Naive B cell (primary cell): ENCODE measurements around the gene EFCAB6. TPM values are rescaled to one million over a fixed set of nuclear protein-coding genes. Genes with fewer than 3 reads are reported as not detected.

ENCODE experiments used
- ATAC-seq, 2 donors: fragments of 150-1000 bp; cut with Tn5 transposase; 2 replicates each; pipeline ENCODE4 v1.10.0; 2021; ENCODE audit warnings: low read depth in 2 of 2, mild to moderate bottlenecking in 2 of 2, moderate library complexity in 2 of 2
- DNase-seq: peaks from one replicate; pipeline ENCODE4 v3.0.0; 2022
- H3K27ac Mint-ChIP-seq, 6 donors: one replicate each; pipeline ENCODE4 v1.8.0; 2020 to 2022; ENCODE audit warnings: mild to moderate bottlenecking in 6 of 6, mixed read lengths in 6 of 6, moderate library complexity in 5 of 6, inconsistent platforms in 2 of 6
- H3K27me3 Mint-ChIP-seq, 3 donors: one replicate each; pipeline ENCODE4 v1.8.0; 2021 to 2022; ENCODE audit warnings: mixed read lengths in 3 of 3, mild to moderate bottlenecking in 1 of 3
- H3K36me3 Mint-ChIP-seq, 2 donors: one replicate each; pipeline ENCODE4 v1.8.0; 2020 to 2022; ENCODE audit warnings: mixed read lengths in 2 of 2, inconsistent platforms in 1 of 2, mild to moderate bottlenecking in 1 of 2
- H3K4me1 Mint-ChIP-seq, 3 donors: one replicate each; pipeline ENCODE4 v1.8.0; 2020 to 2022; ENCODE audit warnings: mixed read lengths in 3 of 3, inconsistent platforms in 1 of 3, mild to moderate bottlenecking in 1 of 3, moderate library complexity in 1 of 3
- H3K4me3 Mint-ChIP-seq, 8 donors: one replicate each; pipeline ENCODE4 v1.8.0; 2020 to 2022; ENCODE audit warnings: mild to moderate bottlenecking in 8 of 8, mixed read lengths in 8 of 8, moderate library complexity in 8 of 8, inconsistent platforms in 2 of 8
- H3K9me3 Mint-ChIP-seq, 7 donors: one replicate each; pipeline ENCODE4 v1.8.0; 2020 to 2022; ENCODE audit warnings: mixed read lengths in 7 of 7, mild to moderate bottlenecking in 5 of 7, inconsistent platforms in 2 of 7, moderate library complexity in 1 of 7
- polyA plus RNA-seq, 6 donors: library from polyadenylated mRNA; unstranded; fragments of 300-500 nt; fragmentation: Illumina TruSeq; gene quantifications; one replicate each; pipeline ENCODE4 v1.2.3, GENCODE V29; 2021; ENCODE audit warnings: low read depth in 6 of 6

The EFCAB6 gene
- polyA plus RNA-seq, 6 donors from 2014 or later: not detected

DNA sequence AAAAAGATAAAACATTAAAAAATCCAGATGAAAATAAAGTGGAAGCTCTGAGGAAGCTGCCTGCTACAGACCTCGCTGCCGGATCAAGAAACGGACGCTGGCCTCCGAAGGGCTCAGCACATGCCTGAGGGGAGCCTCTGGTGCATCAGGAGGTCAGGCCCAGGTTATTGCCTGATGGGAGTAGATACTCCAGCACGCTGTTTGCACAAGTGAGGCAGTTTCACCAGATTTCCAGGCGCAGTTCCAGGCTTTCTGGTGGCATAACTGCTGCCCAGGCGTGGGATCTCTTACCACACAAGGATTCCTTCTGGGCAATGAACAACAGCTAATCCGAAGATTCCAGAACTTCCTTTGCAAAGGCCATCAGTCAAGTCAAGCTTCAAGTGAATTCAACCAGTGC is 246.1 kb downstream of the EFCAB6 start:
- Mint-ChIP-seq H3K27ac (no peak overlapping the region), H3K36me3 (no peaks in the 10 kb centered on the region), H3K27me3 (peaks cover under 1 to 24% (median 18%) of the 10 kb centered on the region in 3 donors), H3K4me1 (no peaks in the 10 kb centered on the region), H3K4me3 (no peak overlapping the region), H3K9me3 (peaks cover 0 to 4% (median 0%) of the 10 kb centered on the region in 7 donors)
- ATAC-seq (no peak), DNase-seq (no peak)

DNA sequence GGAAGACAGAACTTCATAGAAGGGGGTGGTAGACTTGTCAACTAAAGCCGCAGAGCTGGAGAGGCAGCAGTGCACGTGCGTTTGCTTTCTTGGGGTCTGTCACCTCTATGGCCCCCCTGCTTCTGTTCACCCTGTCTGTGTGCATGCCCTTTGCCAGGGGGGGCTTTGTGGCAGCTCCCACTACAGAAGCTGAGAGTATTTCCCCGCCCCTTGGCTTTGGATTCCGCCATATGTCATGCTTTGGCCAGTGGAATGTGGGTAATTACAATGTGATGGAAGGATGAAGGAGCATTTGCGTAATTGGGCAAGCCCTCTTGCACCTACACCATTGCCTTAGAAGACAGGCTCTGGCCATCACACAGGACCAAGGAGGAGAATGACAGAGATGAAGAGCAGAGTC is 247.2 kb downstream of the EFCAB6 start:
- Mint-ChIP-seq H3K4me1 (no peaks in the 10 kb centered on the region), H3K9me3 (peaks cover 0 to 4% (median under 1%) of the 10 kb centered on the region in 7 donors), H3K27ac (no peak overlapping the region), H3K27me3 (peaks cover 0 to 24% (median 18%) of the 10 kb centered on the region in 3 donors), H3K4me3 (no peak overlapping the region), H3K36me3 (no peaks in the 10 kb centered on the region)
- no peak for DNase-seq
- no peak for ATAC-seq

DNA sequence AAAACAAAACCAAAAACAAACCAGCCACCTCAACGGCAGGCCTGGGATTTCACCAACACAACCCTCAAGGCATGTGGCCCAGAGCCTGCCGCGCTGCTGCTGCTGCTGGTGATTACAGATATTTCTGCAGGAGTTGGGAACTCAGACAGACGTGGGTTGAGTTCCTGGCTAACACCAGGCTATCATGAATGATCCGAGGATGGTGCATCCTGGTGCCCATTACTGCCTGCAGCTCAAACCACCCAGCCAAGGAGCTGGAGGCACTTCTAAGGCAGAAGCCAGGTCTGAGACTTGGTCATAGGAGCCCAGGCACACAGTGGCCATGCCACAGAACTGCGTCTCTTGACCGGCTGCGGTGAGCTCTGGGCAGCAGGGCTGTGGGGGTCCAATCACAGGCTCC is 248.5 kb downstream of the EFCAB6 start:
- H3K9me3 Mint-ChIP-seq: peaks cover 3 to 13% (median 7%) of the 10 kb centered on the region in 7 donors
- DNase-seq (no peak), ATAC-seq (no peak)
- H3K4me1 Mint-ChIP-seq: no peaks in the 10 kb centered on the region
- no peak overlapping the region for H3K27ac Mint-ChIP-seq
- no peaks in the 10 kb centered on the region for H3K36me3 Mint-ChIP-seq
- H3K4me3 Mint-ChIP-seq: no peak overlapping the region
- peaks cover 5 to 23% (median 18%) of the 10 kb centered on the region in 3 donors for H3K27me3 Mint-ChIP-seq

DNA sequence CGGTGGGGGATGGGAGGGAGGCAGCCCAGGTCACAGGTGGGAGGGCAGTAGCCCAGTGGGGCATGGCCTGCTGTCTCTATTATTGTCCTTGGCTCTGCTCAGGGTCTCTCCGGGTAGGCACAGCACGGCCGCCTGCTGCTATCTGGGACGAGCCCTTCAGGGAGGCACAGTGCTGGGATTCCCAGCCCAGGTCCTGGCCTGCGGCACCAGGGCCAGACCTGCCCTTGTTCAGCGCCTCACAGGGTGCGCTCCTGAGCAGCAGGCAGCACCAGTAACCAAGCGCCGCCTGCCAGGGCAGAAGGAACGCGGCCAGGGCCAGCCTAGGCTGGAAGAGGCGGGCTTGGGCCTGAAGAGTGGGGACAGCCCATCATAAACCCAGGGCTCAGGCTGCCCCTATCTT is 249.3 kb downstream of the EFCAB6 start:
- Mint-ChIP-seq H3K4me1 (no peaks in the 10 kb centered on the region), H3K36me3 (no peaks in the 10 kb centered on the region), H3K4me3 (no peak overlapping the region), H3K27me3 (peaks cover 5 to 16% (median 11%) of the 10 kb centered on the region in 3 donors), H3K27ac (no peak overlapping the region), H3K9me3 (peaks cover 4 to 20% (median 7%) of the 10 kb centered on the region in 7 donors)
- ATAC-seq (no peak), DNase-seq (no peak)

DNA sequence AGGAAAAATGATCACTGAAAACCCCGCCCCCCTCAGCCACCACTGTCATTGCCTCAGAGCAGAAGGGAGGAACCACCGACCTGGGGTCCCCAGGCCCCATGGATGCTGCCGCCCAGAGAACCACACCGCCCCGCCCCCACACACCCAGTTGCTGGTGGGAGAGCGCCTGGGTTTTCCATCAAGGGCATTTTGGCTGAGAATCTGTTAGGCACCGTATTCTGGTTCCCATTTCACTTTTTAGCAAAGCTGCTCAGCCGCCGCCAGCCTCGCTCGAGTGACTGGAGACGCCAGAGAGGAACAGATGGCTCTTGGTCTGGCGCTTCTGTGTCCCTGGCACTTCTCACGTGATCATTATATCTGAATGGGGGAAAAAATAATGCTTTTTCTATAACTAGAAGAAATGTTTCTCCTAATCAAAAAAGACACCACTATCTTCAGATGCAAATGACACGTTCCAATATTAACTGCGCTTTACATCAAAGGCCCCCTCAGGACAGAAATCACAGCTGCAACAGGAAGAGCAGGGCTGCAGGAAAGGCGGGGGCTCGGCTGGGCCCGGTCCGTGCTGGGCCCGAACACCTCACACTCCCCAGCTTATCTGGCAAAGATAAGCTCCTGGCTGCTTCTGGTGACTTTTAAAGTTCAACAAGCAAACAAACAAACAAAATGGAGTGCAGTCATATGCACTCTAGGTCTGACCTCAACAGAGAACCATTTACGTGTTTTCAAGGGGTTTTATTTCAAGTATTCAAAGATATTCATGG is 250.5 kb downstream of the EFCAB6 start:
- H3K27ac Mint-ChIP-seq: no peak overlapping the region
- DNase-seq: no peak

DNA sequence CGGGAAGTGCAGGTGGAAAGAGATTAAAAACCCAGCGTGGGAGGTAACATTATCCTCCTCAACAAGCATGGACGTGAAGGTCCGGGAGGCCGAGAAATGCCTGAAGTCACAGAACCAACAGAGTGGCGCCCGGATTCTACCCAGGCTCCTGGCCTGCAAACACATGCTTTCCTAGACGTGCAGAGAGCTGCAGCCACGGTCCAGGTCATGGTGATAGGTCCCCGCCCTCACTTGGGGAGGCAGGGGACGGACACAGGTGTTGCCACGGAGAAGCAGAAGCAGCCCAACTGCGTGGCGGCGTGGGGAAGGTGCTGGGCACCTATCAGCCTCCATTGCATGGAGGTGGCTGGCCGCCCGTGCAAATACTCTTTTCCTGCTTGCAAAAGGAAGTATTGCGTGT is 251.5 kb downstream of the EFCAB6 start:
- no peak overlapping the region for H3K4me3 Mint-ChIP-seq
- no peak overlapping the region for H3K27ac Mint-ChIP-seq
- no peak for ATAC-seq
- H3K4me1 Mint-ChIP-seq: no peaks in the 10 kb centered on the region
- peaks cover 4 to 5% (median 5%) of the 10 kb centered on the region in 3 donors for H3K27me3 Mint-ChIP-seq
- no peaks in the 10 kb centered on the region for H3K36me3 Mint-ChIP-seq
- DNase-seq: no peak
- H3K9me3 Mint-ChIP-seq: peaks cover 4 to 28% (median 10%) of the 10 kb centered on the region in 7 donors

More for the DNA sequence above, 250.5 kb downstream of the EFCAB6 start:
- H3K27me3 Mint-ChIP-seq: peaks cover 5% of the 10 kb centered on the region in 3 donors
- H3K4me3 Mint-ChIP-seq: no peak overlapping the region
- no peaks in the 10 kb centered on the region for H3K4me1 Mint-ChIP-seq
- no peaks in the 10 kb centered on the region for H3K36me3 Mint-ChIP-seq
- H3K9me3 Mint-ChIP-seq: peaks cover 4 to 28% (median 10%) of the 10 kb centered on the region in 7 donors
- ATAC-seq: no peak

DNA sequence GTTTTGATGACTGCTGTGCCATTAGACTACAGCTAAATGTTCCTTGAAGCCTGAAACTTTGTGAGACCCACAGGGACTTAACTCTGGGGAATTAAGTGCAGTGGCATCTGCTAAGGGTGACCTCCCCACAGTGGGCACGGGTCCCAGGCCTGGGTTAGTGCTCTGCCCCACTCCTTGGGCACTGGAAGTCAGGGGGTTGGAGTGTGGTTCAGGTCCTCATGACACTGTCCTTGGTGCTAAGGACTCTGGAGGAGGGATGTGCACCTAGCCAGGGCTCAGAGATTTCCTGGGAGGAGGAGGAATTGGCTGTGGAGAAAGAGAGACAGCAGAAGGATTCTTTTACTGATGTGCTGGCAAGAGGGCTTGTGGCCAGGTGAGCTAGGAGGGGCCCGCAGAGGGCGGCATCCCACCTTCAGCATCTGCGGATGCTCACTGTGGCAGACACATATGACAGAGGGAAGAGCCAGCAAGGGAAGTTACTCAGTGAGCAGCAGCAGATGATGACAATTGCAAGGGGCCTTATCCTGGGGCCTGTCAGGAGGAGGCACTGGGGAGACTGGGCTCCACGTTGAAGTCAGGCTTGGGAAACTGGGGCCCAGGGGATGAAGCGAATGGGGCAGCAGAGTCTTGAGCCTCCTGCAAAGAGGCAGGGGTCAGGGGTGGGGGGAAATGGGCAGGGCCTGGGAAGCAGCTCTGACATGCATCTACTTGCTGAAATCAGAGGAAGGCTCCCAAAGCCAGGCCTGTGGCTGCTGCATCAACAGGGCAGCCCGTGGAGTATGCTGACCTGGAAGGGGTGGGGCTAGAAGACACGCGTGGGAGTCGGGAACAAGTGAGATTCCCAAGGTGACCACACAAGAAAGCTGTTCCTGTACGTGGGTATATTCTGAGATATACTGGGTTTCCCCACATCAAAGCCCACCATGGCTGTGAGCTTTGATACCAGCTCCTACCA is 256.3 kb downstream of the EFCAB6 start:
- Mint-ChIP-seq H3K36me3 (no peaks in the 10 kb centered on the region), H3K4me3 (peak overlapping the region in 1 of 8 donors; percentile 1), H3K4me1 (no peaks in the 10 kb centered on the region), H3K9me3 (peaks cover 0 to 28% (median 11%) of the 10 kb centered on the region in 7 donors), H3K27ac (no peak overlapping the region), H3K27me3 (peaks cover 5 to 23% (median 15%) of the 10 kb centered on the region in 3 donors)
- ATAC-seq (no peak), DNase-seq (no peak)

DNA sequence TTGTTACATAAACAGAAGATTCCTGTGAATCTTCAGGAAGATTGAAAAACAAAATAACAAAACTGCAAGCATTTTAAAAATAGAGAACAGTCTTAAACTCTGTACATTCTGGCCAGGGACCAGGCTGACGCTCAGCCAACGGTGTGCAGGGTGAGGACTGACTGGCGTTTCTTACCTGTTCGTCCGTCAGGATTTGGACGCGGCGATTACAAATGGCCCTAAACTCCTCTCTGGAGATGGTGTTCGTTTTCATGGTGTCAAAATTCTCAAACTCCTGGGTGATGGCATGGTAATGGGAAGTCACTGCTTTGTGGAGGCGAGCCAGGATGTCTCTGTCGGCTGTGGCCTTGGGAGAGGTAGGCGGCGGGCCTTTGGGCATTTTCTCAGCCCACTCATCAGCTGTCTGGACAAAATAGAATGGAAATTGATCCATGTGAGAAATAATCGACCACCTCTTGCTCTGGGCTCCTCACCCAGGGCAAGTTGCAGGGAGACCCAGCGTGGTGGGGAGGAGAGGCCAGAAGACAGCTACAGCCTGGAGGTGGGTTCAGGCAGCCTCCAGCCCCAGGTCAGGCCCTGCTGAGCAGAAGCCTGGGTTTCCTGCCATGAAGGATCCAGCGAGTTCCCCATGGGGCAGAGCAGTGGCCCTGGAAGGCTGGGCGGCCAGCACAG is 257.3 kb downstream of the EFCAB6 start:
- Mint-ChIP-seq H3K4me1 (no peaks in the 10 kb centered on the region), H3K9me3 (peaks cover 0 to 28% (median 11%) of the 10 kb centered on the region in 7 donors), H3K4me3 (no peak overlapping the region), H3K27ac (no peak overlapping the region), H3K36me3 (no peaks in the 10 kb centered on the region), H3K27me3 (peaks cover 5 to 23% (median 15%) of the 10 kb centered on the region in 3 donors)
- ATAC-seq (no peak), DNase-seq (no peak)

DNA sequence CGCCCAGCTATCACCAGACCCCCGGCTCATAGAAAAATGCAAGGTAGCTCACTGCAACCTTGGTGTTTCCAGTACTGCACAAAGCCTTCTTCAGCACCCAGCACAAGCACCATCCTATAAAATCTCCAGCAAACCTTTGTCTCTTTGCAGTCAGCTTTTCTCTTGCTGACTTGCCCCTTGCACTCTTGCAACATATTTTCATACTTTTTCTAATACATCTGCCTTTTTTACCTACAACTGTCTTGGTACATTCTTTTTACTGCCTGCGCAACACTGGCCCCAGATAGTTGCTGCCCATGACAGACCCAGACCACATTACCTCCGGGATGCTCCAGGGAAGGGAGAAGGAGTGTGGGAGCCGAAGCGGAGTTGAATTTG is 257.9 kb downstream of the EFCAB6 start:
- Mint-ChIP-seq H3K27me3 (peaks cover 5 to 23% (median 15%) of the 10 kb centered on the region in 3 donors), H3K36me3 (no peaks in the 10 kb centered on the region)

DNA sequence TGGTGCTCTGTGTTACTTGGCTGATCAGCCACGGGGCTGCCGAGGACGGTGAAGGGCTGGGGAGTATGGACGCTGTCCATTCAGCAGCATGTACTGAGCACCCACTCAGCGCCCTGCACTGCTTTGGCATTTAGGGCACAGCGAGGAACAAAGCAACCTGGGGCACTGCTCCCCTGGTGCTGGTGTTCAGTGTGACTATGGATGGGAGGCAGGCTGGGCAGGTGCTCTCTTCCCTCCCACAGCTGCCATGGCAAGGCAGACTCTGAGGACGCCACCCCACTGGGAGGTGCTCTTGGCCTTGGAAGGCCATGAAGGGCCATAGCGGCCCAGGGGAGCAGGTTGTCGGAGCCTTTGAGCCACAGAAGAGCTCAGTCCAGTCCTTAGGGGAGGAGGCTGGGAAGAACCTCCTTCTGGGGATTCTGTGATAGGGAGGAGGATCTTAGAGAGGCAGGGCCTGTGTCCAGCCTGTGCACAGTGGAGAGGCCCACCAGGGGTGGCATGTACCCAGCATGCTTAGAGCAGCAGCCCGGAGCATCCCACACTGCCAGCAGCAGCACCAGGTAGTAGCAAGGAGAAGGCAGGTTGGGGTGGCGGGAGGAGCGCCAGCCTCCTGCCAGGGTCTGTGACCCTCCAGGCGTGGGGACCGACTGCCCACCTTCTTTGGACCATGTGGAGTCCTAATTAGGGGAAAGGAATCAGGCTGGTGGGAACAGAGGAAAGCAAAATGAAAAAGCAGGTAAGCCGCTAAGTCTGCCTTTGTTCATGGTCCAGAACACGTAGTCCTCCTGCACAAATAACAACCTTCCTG is 258.4 kb downstream of the EFCAB6 start:
- no peaks in the 10 kb centered on the region for H3K36me3 Mint-ChIP-seq
- no peak overlapping the region for H3K27ac Mint-ChIP-seq
- H3K4me1 Mint-ChIP-seq: no peaks in the 10 kb centered on the region

More for the DNA sequence above, 257.9 kb downstream of the EFCAB6 start:
- H3K4me3 Mint-ChIP-seq: no peak overlapping the region
- H3K4me1 Mint-ChIP-seq: no peaks in the 10 kb centered on the region
- no peak for ATAC-seq
- H3K9me3 Mint-ChIP-seq: peaks cover 0 to 22% (median 10%) of the 10 kb centered on the region in 7 donors
- no peak for DNase-seq
- no peak overlapping the region for H3K27ac Mint-ChIP-seq

DNA sequence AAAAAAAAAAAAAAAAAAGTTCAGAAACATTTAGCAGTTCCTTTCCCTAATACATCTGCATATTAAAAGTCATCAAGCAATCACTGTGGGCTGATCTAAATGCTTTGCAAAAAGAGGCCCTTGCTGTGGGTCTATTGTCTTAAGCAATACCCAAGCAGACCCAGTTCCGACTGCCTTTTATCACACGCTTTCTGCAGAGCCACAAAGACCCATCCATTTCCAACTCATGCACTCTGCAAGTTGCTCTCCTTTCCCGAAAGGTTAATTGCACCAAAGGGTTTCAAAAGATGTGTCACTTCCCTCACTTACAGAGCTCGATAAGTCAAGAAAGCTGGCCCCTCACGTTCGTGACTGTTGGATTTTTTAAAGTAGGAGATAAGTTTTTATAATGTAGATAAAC is 261.4 kb downstream of the EFCAB6 start:
- Mint-ChIP-seq H3K27ac (no peak overlapping the region), H3K4me1 (no peaks in the 10 kb centered on the region), H3K36me3 (no peaks in the 10 kb centered on the region), H3K27me3 (peaks cover 0 to 18% (median 12%) of the 10 kb centered on the region in 3 donors), H3K9me3 (peaks cover 0 to 7% (median 0%) of the 10 kb centered on the region in 7 donors), H3K4me3 (no peak overlapping the region)
- no peak for DNase-seq
- no peak for ATAC-seq

More for the DNA sequence above, 258.4 kb downstream of the EFCAB6 start:
- Mint-ChIP-seq H3K27me3 (peaks cover 0 to 23% (median 15%) of the 10 kb centered on the region in 3 donors), H3K4me3 (no peak overlapping the region), H3K9me3 (peaks cover 0 to 16% (median 5%) of the 10 kb centered on the region in 7 donors)
- no peak for DNase-seq
- ATAC-seq: no peak

DNA sequence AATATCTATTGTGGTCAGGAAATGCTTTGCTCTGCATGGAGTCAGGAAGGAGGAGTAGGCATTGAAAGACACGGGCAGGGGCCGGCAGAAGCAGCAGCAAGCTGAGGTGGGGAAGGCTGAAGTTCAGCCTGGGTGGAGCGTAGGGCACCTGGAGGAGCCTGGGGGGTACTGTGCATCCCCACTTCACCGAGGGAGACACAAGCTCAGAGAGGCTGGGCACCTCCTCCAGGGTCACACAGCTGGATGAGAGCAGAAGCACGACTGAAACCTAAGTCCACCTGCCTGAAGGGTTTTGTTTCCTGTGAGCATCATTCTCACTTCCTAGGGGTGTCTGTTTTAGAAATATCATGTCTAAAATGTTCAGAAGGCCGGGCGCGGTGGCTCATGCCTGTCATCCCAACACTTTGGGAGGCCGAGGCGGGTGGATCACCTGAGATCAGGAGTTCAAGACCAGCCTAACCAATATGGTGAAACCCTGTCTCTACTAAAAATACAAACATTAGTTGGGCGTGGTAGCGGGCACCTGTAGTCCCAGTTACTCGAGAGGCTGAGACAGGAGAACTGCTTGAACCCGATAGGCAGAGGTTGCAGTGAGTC is 262.0 kb downstream of the EFCAB6 start:
- no peak overlapping the region for H3K27ac Mint-ChIP-seq

More for the DNA sequence above, 262.0 kb downstream of the EFCAB6 start:
- DNase-seq (no peak), ATAC-seq (no peak)
- Mint-ChIP-seq H3K4me3 (no peak overlapping the region), H3K36me3 (no peaks in the 10 kb centered on the region), H3K9me3 (peaks cover 0 to 7% (median 0%) of the 10 kb centered on the region in 7 donors), H3K4me1 (no peaks in the 10 kb centered on the region), H3K27me3 (peaks cover 0 to 13% (median 9%) of the 10 kb centered on the region in 3 donors)
